Adrenal gland (tissue), 12 donors: Measurements from ENCODE around the gene ESRRB. TPM values are rescaled to one million over a fixed set of nuclear protein-coding genes. Genes with fewer than 3 reads are reported as not detected.

Experiments used
- DNase-seq, 7 donors: peaks; one replicate each; pipeline ENCODE4 v3.0.0-alpha.2; 2019 to 2020
- H3K27ac ChIP-seq, 5 donors: fragments of 200-600 bp; sonication (generic) in 4 of 5; 1 replicate in 3 of 5; 2 replicates in 2 of 5; pipeline versions ENCODE4 v1.5.1 to v1.8.0; 2016 to 2020; ENCODE audit warnings: mild to moderate bottlenecking in 1 of 5
- H3K27me3 ChIP-seq: fragments of 200-600 bp; 2 replicates; pipeline ENCODE4 v1.8.0; 2021
- H3K36me3 ChIP-seq, 2 donors: fragments of 200-600 bp; replicated peaks in 1 of 2; 1 replicate in 1 of 2; 2 replicates in 1 of 2; pipeline versions ENCODE4 v1.5.1 to v1.8.0; 2018 to 2022
- H3K4me1 ChIP-seq, 2 donors: fragments of 200-600 bp; replicated peaks in 1 of 2; 1 replicate in 1 of 2; 2 replicates in 1 of 2; pipeline versions ENCODE4 v1.5.1 to v1.8.0; 2018 to 2021
- H3K4me3 ChIP-seq, 4 donors: fragments of 200-600 bp; sonication (generic) in 3 of 4; one replicate each; pipeline ENCODE4 v1.5.1; 2016 to 2018
- H3K9me3 ChIP-seq, 3 donors: fragments of 200-600 bp; sonication (generic) in 1 of 3; replicated peaks in 1 of 3; 1 replicate in 2 of 3; 2 replicates in 1 of 3; pipeline versions ENCODE4 v1.5.1 to v1.8.0; 2016 to 2021
- CTCF ChIP-seq, 6 experiments: fragments of 450-650 bp in 4 of 6; fragments of 200-600 bp in 2 of 6; sonication (generic) in 1 of 6; IDR thresholded peaks; 1 replicate in 5 of 6; 2 replicates in 1 of 6; pipeline versions ENCODE4 v1.5.1 to v1.8.0; 2016 to 2021; ENCODE audit warnings: antibody characterized with exemption in 6 of 6, mild to moderate bottlenecking in 2 of 6, moderate library complexity in 1 of 6
- POLR2A ChIP-seq, 2 donors: fragments of 450-650 bp; IDR thresholded peaks; one replicate each; pipeline ENCODE4 v1.6.1; 2017; ENCODE audit warnings: antibody characterized with exemption in 2 of 2, mild to moderate bottlenecking in 2 of 2, moderate library complexity in 1 of 2
- WGBS, 4 donors: extraction: QIAGEN DNeasy Blood & Tissue Kit in 2 of 4; methylation state at CpG; one replicate each; pipeline versions ENCODE4 v1.1.5 to v1.1.7; 2013 to 2017; 5-methylcytosine and 5-hydroxymethylcytosine counted together
- intact Hi-C, 2 donors: fragments of 100-400 bp; cut with DNase I; formaldehyde crosslinking; loops; one replicate each; pipeline versions ENCODE4 v1.14.1 to v1.15.0; 2022 to 2023
- polyA plus RNA-seq, 3 donors: library from polyadenylated mRNA; stranded (reverse); fragments of 200-250 nt in 2 of 3; fragments of 350-450 nt in 1 of 3; fragmentation: Illumina TruSeq in 1 of 3; extraction: RNeasy Lipid Tissue Mini Kit (QIAGEN cat#74804) in 1 of 3; gene quantifications; one replicate each; pipeline ENCODE4 v1.2.3, GENCODE V29; 2013 to 2014
- total RNA-seq, 9 donors: library from RNA; depleted of rRNA in 4 of 9; stranded (reverse); fragments of >200 nt in 4 of 9; fragments of 120-200 nt in 1 of 9; fragmentation: NEBNext Ultra II Directional in 1 of 9; extraction: Animal tissue kit (Norgen Biotek cat#: 25700) in 1 of 9; gene quantifications; one replicate each; pipeline versions ENCODE4 v1.1.0 to v1.2.4, GENCODE V29; 2013 to 2023
- donor health status: healthy with polysubstance abuse.
- donor health status: Bipolar disorder and iron deficiency.
- donor health status: DM: yes; HTN: yes; CAD: no.
- donor health status: DM: no; HTN: no; CAD: no.
- donor health status: DM: no; HTN: no; CAD: no.
- donor health status: DM: yes; HTN: yes; CAD: no.

The ESRRB gene
- total and polyA plus RNA-seq, 12 donors = 0.06 to 0.55 (median 0.23) TPM; not detected in 5

GRCh38 chr14:76339728-76340615 lies 36.0 kb upstream of the ESRRB start:
- intact Hi-C loops = no loop called here
- Histone ChIP-seq H3K9me3 (no peaks in the 10 kb centered on the region), H3K4me1 (no peaks in the 10 kb centered on the region), H3K27ac (no peak overlapping the region), H3K4me3 (no peak overlapping the region), H3K36me3 (no peaks in the 10 kb centered on the region), H3K27me3 (no peaks in the 10 kb centered on the region)
- no peak for TF ChIP-seq CTCF (IDR thresholded peaks at IDR 0.05)
- no peak for TF ChIP-seq POLR2A (IDR thresholded peaks at IDR 0.05)
- 66 to 75% (median 71%) methylated on average over 17 to 24 of the region's 24 CpGs for WGBS, 4 donors
- no peak for DNase-seq

- no peaks in the 10 kb centered on the region for H3K9me3 ChIP-seq
- no peak overlapping the region for H3K27ac ChIP-seq
- TF ChIP-seq POLR2A (IDR thresholded peaks at IDR 0.05) = no peak
- no peak for TF ChIP-seq CTCF (IDR thresholded peaks at IDR 0.05)
- H3K27me3 ChIP-seq = no peaks in the 10 kb centered on the region
- intact Hi-C loops = no loop called here
- H3K4me3 ChIP-seq = no peak overlapping the region
- 63 to 76% (median 72%) methylated on average over 1 to 4 of the region's 4 CpGs for WGBS, 4 donors
- H3K36me3 ChIP-seq = no peaks in the 10 kb centered on the region
- H3K4me1 ChIP-seq = no peaks in the 10 kb centered on the region
- no peak for DNase-seq
Observed at GRCh38 chr14:76343386-76343785, 32.6 kb upstream of the ESRRB start.

GRCh38 chr14:76346391-76347160 lies 29.4 kb upstream of the ESRRB start:
- intact Hi-C loops = no loop called here
- Histone ChIP-seq H3K27ac (no peak overlapping the region), H3K9me3 (no peaks in the 10 kb centered on the region), H3K4me3 (no peak overlapping the region), H3K4me1 (no peaks in the 10 kb centered on the region), H3K27me3 (no peaks in the 10 kb centered on the region), H3K36me3 (no peaks in the 10 kb centered on the region)
- TF ChIP-seq CTCF (IDR thresholded peaks at IDR 0.05) (no peak), POLR2A (IDR thresholded peaks at IDR 0.05) (no peak)
- WGBS, 4 donors = 61 to 77% (median 69%) methylated on average over 3 to 8 of the region's 8 CpGs
- no peak for DNase-seq

GRCh38 chr14:76348898-76349297 lies 27.0 kb upstream of the ESRRB start:
- 20 to 45% (median 36%) methylated on average over 7 to 8 of the region's 8 CpGs for WGBS, 4 donors
- H3K27me3 ChIP-seq = no peaks in the 10 kb centered on the region
- intact Hi-C loops = no loop called here
- H3K4me3 ChIP-seq = no peak overlapping the region
- no peak overlapping the region for H3K27ac ChIP-seq
- H3K9me3 ChIP-seq = no peaks in the 10 kb centered on the region
- no peaks in the 10 kb centered on the region for H3K36me3 ChIP-seq
- H3K4me1 ChIP-seq = peaks cover 0 to 6% of the 10 kb centered on the region in 2 donors
- TF ChIP-seq POLR2A (IDR thresholded peaks at IDR 0.05) (no peak), CTCF (IDR thresholded peaks at IDR 0.05) (no peak)
- DNase-seq = peak in 6 of 7 donors; percentile 23 to 61 (median 32)
